Fibroblast of upper back skin (primary cell): ENCODE results near the gene ITGB5.
"Not testable (repeated sequence)": the region's sequence is repeated elsewhere in the genome, so short reads cannot be mapped to it uniquely, and the experiment has no call there.

Experiments used
- DNase-seq: peaks from one replicate; pipeline ENCODE4 v3.0.0-alpha.2; 2013

ITGB5 gene

GRCh38 chr3:124809039-124809438 is 78.1 kb downstream of the ITGB5 start:
- peak; percentile 25 for DNase-seq

- no peak for DNase-seq
These were observed 81.5 kb downstream of the ITGB5 start for GRCh38 chr3:124805671-124806070.

- DNase-seq, result no peak
These were observed 82.3 kb downstream of the ITGB5 start for GRCh38 chr3:124804875-124805274.

GRCh38 chr3:124802702-124803101 is 84.5 kb downstream of the ITGB5 start:
- DNase-seq, result no peak

GRCh38 chr3:124802061-124802698 is 85.0 kb downstream of the ITGB5 start:
- DNase-seq, result no peak

- peak; percentile 77 for DNase-seq
These were observed 86.5 kb downstream of the ITGB5 start for GRCh38 chr3:124800511-124801258.

- DNase-seq, result no peak
These were observed 87.1 kb downstream of the ITGB5 start for GRCh38 chr3:124800076-124800475.

- no peak for DNase-seq
These were observed 87.5 kb downstream of the ITGB5 start for GRCh38 chr3:124799676-124800075.

- no peak for DNase-seq
These were observed 89.7 kb downstream of the ITGB5 start for GRCh38 chr3:124797426-124797945.

GRCh38 chr3:124796477-124796876 is 90.7 kb downstream of the ITGB5 start:
- DNase-seq, result no peak

GRCh38 chr3:124793054-124793739 is 94.0 kb downstream of the ITGB5 start:
- peak; percentile 22 for DNase-seq

GRCh38 chr3:124792341-124793040 is 94.7 kb downstream of the ITGB5 start:
- DNase-seq, result peak; percentile 63

- peak; percentile 98 for DNase-seq
These were observed 95.5 kb downstream of the ITGB5 start for GRCh38 chr3:124791639-124792151.

GRCh38 chr3:124791142-124791541 is 96.0 kb downstream of the ITGB5 start:
- peak; percentile 93 for DNase-seq

- not testable (repeated sequence) for DNase-seq
These were observed 98.1 kb downstream of the ITGB5 start for GRCh38 chr3:124789103-124789502.

GRCh38 chr3:124788254-124788745 is 98.9 kb downstream of the ITGB5 start:
- DNase-seq, result no peak

- peak; percentile 55 for DNase-seq
These were observed 99.5 kb downstream of the ITGB5 start for GRCh38 chr3:124787476-124788195.

- peak; percentile 48 for DNase-seq
These were observed 100.5 kb downstream of the ITGB5 start for GRCh38 chr3:124786511-124787241.

- DNase-seq, result no peak
These were observed 101.2 kb downstream of the ITGB5 start for GRCh38 chr3:124785973-124786372.

- DNase-seq, result no peak
These were observed 102.3 kb downstream of the ITGB5 start for GRCh38 chr3:124784686-124785382.
